ENCODE data around the gene ACBD3. TPM values are rescaled to one million over a fixed set of nuclear protein-coding genes. Genes with fewer than 3 reads are reported as not detected.

ACBD3 gene
- total and polyA plus RNA-seq, 2 of the 8 experiments (the other 6 are each of a cell fraction or from before 2014, with no cell fraction given): 8.4 to 29.4 TPM

- WGBS, 2 experiments (ENCODE audit: extremely low coverage in 1 of 2, insufficient coverage in 1 of 2, insufficient read length in 1 of 2, insufficient replicate concordance in 2 of 2, low coverage in 1 of 2, low lambda C conversion rate in 2 of 2, missing lambda C conversion rate in 1 of 2): 89% methylated on average over 10 of the region's 10 CpGs; no CpG with 5 or more reads in 1 of the 2 experiments
- H3K23ac ChIP-seq (ENCODE audit: insufficient read length): no peak overlapping the region
- no peaks in the 10 kb centered on the region for H3K79me1 ChIP-seq (ENCODE audit: low read depth, low read length)
- peaks cover 0 to 2% (median under 1%) of the 10 kb centered on the region in 4 experiments; a peak in 2 of 7 replicates for H3K27me3 ChIP-seq (replicated peaks in 1 of 4; ENCODE audit: control insufficient read depth in 3 of 4, extremely low read depth in 1 of 4, insufficient read depth in 3 of 4, low read length in 3 of 4)
- H3K4me1 ChIP-seq (replicated peaks in 1 of 4; ENCODE audit: control insufficient read depth in 3 of 4, insufficient read depth in 4 of 4, low read length in 3 of 4): peaks cover 0 to 11% (median 4%) of the 10 kb centered on the region in 4 experiments; a peak in 3 of 7 replicates
- H2AFZ ChIP-seq (ENCODE audit: low read length): no peak overlapping the region
- no peaks in the 10 kb centered on the region for H3K23me2 ChIP-seq (ENCODE audit: low read depth, low read length)
- H4K91ac ChIP-seq (replicated peaks; ENCODE audit: insufficient read length, low read length): no peak overlapping the region
- CTCF ChIA-PET (ENCODE audit: partially characterized antibody): interaction anchor here (0.9 to 4.8 kb wide), 3 partner anchors 16 to 92 kb away, joined by 4 to 14 read pairs (median 11); no protein-coding TSS in a partner anchor
- no peak overlapping the region for H2BK120ac ChIP-seq (replicated peaks; ENCODE audit: low read depth, low read length)
- no peak overlapping the region for H4K8ac ChIP-seq (ENCODE audit: extremely low read depth, insufficient read depth, low read length)
- no peak overlapping the region for H4K5ac ChIP-seq (ENCODE audit: insufficient read length, low read depth, low read length)
- POLR2A ChIA-PET (ENCODE audit: partially characterized antibody): no interaction called here
- H3K27ac ChIP-seq (ENCODE audit: low read depth, low read length): no peak overlapping the region
- H3K9me3 ChIP-seq (ENCODE audit: insufficient read depth in 2 of 2, low read depth in 1 of 2, low read length in 1 of 2): no peaks in the 10 kb centered on the region
- no peak for DNase-seq (ENCODE audit: low read depth in 1 of 2, low spot score in 2 of 2)
- H3K4me2 ChIP-seq (ENCODE audit: insufficient read depth in 1 of 2, low read depth in 2 of 2, low read length in 2 of 2): no peak overlapping the region
- 0 out of 2 replicates have a peak overlapping the region, but pooled peaks have one; percentile 55 for H2BK15ac ChIP-seq (ENCODE audit: low read length)
- no peak overlapping the region for H3K9ac ChIP-seq (replicated peaks in 1 of 4; ENCODE audit: extremely low read depth in 1 of 4, low read depth in 3 of 4, low read length in 3 of 4)
- no peak overlapping the region for H3K14ac ChIP-seq (ENCODE audit: insufficient read length)
- H2BK20ac ChIP-seq (ENCODE audit: low read length): no peak overlapping the region
- no peak overlapping the region for H3K4ac ChIP-seq (replicated peaks; ENCODE audit: insufficient read length, low read depth, low read length)
- no peak overlapping the region for H3K4me3 ChIP-seq (ENCODE audit: extremely low read depth in 1 of 4, insufficient read depth in 2 of 4, low read depth in 3 of 4, low read length in 4 of 4)
- H3K56ac ChIP-seq (replicated peaks; ENCODE audit: insufficient read length, low read depth, low read length): no peak overlapping the region
- no peak overlapping the region for H2AK5ac ChIP-seq (ENCODE audit: low read depth, low read length)
- no peak overlapping the region for H2BK12ac ChIP-seq (ENCODE audit: low read depth, low read length)
- no peak for TF ChIP-seq SRF (IDR thresholded peaks at IDR 0.05; ENCODE audit: low read depth, low read length)
- TF ChIP-seq SUZ12 (IDR thresholded peaks at IDR 0.05; ENCODE audit: low read length): no peak
- no peak for TF ChIP-seq ZNF274 (IDR thresholded peaks at IDR 0.05; ENCODE audit: borderline replicate concordance, extremely low read depth, low read length)
- no peak for TF ChIP-seq SAP30 (IDR thresholded peaks at IDR 0.05; ENCODE audit: insufficient read depth, insufficient replicate concordance, low read length)
- TF ChIP-seq RXRA (IDR thresholded peaks at IDR 0.05; ENCODE audit: insufficient read depth, low read depth, low read length): no peak
- TF ChIP-seq KDM1A (IDR thresholded peaks at IDR 0.05; ENCODE audit: borderline replicate concordance, low read length): no peak
- no peak for TF ChIP-seq TBP (IDR thresholded peaks at IDR 0.05; ENCODE audit: low read depth, low read length)
- TF ChIP-seq GTF2F1 (IDR thresholded peaks at IDR 0.05; ENCODE audit: borderline replicate concordance, low read depth, low read length): no peak
- no peak for TF ChIP-seq RFX5 (IDR thresholded peaks at IDR 0.05; ENCODE audit: borderline replicate concordance, low read depth, low read length)
- no peak for TF ChIP-seq JUN (IDR thresholded peaks at IDR 0.05; ENCODE audit: low read depth, low read length)
- no peaks in the 10 kb centered on the region for H3K79me2 ChIP-seq (ENCODE audit: control insufficient read depth in 1 of 2, insufficient read depth in 2 of 2, low read length in 2 of 2)
- H3K36me3 ChIP-seq (ENCODE audit: control insufficient read depth in 2 of 4, insufficient read depth in 4 of 4, low read length in 3 of 4): no peaks in the 10 kb centered on the region
- no peaks in the 10 kb centered on the region for H4K20me1 ChIP-seq (replicated peaks in 1 of 2; ENCODE audit: control insufficient read depth in 1 of 2, insufficient read depth in 2 of 2, low read length in 2 of 2)
- H2BK5ac ChIP-seq (ENCODE audit: low read depth, low read length): no peak overlapping the region
- no peak overlapping the region for H3K18ac ChIP-seq (ENCODE audit: extremely low read depth, low read length)
- no peak for FAIRE-seq
Measured at GRCh38 chr1:226217273-226217672, 30.7 kb upstream of the ACBD3 start.
